DLD1 (cell line): ENCODE data around the gene SEPTIN14.
"Not testable (repeated sequence)": the region's sequence is repeated elsewhere in the genome, so short reads cannot be mapped to it uniquely, and the experiment has no call there.

Experiments
- in situ Hi-C: cut with HindIII; loops from 2 replicates; pipeline ENCODE4 v1.10.0; 2017; ENCODE audit warnings: low sequenced_read_pairs

Gene SEPTIN14

DNA sequence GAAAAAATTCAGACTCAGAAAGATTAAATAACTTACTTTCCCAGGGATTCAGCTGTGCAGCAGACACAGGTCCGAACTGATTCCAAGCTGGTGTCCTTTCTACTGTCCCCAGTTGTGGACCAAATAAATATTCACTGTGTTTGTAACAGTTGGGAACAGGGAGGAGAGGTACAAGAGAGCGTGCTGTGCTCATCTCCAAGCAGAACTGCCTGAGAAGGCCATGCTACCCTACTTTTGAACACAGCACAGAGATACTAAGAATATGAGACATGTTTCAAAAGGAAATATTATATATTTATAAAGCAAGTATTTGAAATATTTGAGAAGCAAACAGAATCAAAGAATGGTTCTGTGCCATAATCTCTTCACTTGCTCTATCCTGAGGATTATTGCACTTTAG lies at the start of gene SEPTIN14:
Gene SEPTIN14, minus strand, starts transcription at position 101 of the 400 bp plus-strand sequence. CDS start 756 bp downstream, outside the sequence.
- in situ Hi-C loops, result not testable (repeated sequence)

DNA sequence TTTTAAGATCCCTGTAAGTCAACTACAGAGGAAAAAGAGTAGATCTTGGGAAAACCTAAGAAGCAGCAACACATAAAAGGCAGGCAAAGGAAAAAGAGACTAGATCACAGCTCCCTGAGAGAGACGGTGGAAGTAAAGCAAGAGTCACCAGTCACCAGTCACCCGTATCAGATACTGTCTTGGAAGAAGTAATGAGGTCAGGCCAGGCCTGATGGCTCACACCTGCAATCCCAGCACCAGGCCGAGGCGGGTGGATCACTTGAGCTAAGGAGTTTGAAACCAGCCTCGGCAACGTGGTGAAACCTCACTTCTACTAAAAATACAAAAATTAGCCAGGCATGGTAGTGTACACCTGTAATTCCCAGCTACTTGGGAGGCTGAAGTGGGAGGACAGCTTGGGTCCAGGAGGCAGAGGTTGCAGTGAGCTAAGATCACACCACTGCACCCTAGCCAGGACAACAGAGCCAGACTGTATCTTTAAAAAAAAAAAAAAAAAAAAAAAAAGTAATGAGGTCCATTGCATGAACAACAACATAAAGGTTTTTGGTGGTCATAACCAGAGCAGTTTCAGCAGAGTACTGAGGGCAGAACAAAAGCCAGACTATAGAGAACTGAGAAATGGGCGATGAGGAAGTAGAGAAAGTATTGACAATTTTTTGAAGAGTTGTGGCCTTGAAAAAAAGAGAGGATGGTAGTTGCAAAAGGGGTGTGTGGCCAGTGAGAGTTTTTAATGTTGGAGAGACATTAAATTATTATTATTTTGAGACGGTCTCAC lies 41.6 kb upstream of the SEPTIN14 start:
- in situ Hi-C loops, result no loop called here

DNA sequence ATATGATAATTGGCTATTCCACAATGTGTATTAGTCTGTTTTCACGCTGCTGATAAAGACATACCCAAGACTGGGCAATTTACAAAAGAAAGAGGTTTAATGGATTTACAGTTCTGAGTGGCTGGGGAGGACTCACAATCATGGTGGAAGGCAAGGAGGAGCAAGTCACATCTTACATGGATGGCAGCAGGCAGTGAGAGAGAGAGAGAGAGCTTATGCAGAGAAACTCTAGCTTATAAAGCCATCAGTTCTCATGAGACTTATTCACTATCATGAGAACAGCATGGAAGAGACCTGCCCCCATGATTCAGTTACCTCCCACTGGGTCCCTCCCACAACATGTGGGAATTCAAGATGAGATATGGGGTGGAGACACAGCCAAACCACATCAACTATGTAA lies 38.5 kb upstream of the SEPTIN14 start:
- in situ Hi-C loops, result not testable (repeated sequence)

DNA sequence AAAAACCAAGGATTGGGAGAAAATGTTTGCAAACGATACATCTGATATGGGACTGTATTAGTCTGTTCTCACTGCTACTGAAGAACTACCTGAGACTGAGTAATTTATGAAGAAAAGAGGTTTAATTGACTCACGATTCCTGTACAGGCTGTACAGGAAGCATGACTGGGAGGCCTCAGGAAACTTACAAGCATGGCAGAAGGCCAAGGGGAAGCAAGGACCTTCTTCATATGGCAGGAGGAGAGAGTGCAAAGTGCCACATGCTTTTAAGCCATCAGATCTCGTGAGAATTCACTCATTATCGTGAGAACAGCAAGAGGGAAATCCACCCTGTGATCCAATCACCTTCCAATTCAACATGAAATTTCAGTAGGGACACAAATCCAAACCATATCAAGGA lies 35.7 kb upstream of the SEPTIN14 start:
- in situ Hi-C loops, result no loop called here

DNA sequence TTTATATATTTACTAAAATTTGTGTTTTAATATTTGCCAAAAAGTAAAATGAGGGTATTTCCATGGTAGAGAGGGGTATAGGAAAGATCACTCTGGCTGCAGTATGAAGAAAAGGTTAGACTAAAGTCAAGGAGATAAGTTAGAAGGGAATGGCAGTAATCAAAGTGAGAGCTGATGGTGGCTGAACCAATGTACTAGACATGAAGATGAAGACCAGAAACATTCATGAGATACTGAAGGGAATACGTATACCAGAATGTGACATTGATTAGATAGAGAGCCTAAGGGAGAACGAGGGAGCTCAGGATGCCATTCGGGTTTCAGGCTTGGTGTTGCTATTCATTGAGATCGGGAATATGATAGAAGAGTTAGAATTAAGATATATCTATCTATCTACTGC lies 32.5 kb upstream of the SEPTIN14 start:
- in situ Hi-C loops, result no loop called here

DNA sequence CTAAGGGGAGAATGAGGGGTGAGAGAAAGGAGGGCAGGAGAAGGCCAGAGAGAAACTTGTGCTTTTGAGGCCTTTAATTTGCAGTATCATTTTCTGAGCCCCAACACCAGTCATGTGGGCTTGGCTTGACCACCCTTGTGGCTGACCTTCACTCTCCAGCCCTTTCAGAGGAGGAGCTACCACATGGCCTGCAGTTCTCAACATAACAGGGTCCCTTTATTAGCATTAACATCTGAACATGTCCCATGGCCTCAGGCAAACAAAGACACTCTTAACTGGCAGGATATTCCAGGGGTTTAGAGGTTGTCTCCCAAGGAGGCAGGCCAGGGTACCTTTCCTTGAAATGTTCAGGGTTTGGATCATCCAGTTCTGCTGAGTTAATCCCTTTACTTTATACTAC lies 31.4 kb upstream of the SEPTIN14 start:
- in situ Hi-C loops, result no loop called here

DNA sequence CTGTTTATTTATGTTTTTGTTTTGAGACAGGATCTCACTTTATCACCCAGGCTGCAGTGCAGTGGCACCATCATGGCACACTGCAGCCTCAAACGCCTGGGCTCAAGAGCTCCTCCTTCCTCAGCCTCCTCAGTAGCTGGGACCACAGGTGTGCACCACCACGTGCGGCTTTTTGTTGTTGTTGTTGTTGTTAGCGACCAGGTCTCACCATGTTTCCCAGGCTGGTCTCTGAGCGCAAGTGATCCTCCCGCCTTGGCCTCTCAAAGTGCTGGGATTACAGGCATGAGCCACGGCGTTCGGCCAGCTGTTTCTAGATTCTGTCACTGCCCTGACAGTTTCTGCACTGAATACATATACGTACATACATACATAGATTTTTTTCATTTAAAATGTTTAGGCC lies 25.8 kb upstream of the SEPTIN14 start:
- in situ Hi-C loops, result not testable (repeated sequence)

DNA sequence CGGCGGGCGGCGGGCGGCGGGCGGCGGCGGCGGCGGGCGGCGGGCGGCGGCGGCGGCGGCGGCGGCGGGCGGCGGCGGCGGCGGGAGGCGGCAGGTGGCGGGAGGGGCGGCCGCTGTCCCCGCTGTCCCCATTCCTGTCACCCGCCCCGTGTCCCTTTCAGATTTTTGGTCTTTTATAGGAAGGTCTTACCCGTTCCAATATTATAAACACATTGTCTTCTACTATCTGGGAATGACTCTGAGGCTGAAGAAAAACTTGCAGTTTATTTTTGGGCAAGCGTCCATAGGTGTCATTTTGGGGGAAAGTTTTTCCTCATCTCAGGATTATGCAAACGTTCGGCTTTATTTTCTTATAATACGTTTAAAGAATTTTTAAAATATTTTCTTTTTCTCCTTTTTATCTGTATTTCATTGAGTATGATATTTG lies 25.3 kb upstream of the SEPTIN14 start:
- in situ Hi-C loops, result no loop called here

DNA sequence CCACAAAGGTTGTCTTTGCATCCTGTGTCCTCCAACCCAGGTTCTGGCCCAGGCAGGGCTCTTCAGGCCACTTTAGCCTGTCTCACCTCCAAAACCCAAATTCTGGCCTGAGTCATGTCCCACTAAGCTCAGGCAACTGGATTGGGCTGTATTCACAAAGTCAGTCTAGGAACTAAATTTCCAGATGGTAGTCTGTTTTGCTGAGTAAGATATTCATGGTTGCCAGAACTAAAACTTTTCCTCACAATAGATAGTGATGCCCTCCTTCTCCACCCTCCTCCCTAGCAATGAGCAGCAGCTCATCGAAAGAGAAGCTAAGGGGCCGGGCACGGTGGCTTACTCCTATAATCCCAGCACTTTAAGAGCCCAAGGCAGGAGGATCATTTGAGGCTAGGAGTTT lies 21.8 kb upstream of the SEPTIN14 start:
- in situ Hi-C loops, result no loop called here

DNA sequence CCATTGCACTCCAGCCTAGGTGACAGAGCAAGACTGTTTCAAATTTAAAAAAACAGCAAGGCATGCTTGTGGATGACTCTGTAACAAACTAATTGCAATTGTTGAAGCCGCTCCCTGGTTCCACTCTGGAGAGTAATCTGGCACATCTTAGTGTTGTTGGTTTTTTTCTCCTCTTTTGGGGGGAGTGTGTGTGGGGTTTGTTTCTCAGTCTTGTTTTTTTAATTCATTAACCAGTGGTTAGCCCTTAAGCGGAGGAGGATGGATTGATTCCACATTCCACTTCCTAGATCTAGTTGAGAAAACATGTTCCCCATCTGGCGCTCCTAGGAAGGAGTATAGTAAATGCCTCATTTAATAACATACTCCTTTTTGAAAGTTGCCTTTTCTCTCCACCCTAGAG lies 16.1 kb upstream of the SEPTIN14 start:
- in situ Hi-C loops, result no loop called here

DNA sequence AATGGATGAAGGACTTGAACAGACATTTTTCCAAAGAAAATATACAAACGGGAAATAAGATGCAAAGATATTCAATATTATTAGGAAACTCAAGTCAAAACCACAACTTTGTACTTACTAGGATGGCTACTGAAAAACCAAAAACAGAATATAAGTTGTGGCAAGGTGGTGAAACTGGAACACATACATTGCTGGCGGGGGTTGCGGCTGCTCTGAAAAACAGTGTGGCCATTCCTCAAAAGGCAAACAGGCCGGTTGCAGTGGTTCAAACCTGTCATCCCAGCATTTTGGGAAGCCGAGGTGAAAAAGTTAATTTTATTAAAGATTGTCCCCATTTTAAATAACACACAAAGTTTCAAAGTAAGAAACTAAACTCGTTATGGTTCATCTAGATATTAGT lies 14.8 kb upstream of the SEPTIN14 start:
- in situ Hi-C loops, result no loop called here

DNA sequence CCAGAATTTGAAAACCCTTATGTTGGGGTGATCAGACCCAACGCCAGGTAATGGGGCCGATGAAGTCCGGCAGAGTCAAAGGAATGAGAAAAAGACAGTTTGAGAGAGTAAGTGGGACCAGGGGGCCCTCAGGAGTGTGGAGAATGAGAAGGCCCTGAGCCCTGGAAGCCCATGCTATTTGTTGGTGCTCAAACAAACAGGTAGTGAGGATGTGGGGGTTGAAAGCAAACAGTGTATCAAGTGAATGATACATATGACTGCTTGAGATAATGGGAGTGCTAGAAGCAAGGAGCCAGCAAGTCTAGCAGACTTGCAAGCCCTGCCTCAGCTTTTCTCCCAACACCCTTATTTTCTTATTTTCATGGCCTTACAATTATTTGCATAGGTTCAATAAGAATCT lies 11.2 kb upstream of the SEPTIN14 start:
- in situ Hi-C loops, result no loop called here

DNA sequence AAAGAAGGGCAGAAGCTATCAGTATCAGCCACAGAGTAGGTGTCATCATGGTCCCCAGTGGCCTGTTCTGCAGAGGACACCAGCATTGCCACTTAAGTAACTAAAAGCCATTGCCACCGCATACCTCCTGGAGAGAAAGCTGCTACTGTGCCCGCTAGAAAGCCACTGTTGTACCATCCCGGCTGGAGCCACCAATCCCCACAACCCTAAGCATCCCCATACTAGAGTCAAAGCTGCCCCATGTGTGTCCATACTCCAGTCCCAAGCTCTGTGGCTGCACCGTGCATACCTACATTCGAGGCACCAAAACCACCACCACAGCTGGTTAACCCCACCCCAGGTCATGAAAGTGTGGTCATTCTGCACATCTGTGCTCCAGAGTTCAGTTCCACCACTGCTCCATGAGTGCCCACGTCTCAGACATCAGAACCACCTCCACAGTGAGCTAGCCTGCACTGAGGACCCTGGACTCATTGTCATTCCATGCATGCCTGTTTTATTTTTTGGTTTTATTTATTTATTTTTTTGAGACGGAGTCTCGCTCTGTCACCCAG lies 9.5 kb upstream of the SEPTIN14 start:
- in situ Hi-C loops, result no loop called here

DNA sequence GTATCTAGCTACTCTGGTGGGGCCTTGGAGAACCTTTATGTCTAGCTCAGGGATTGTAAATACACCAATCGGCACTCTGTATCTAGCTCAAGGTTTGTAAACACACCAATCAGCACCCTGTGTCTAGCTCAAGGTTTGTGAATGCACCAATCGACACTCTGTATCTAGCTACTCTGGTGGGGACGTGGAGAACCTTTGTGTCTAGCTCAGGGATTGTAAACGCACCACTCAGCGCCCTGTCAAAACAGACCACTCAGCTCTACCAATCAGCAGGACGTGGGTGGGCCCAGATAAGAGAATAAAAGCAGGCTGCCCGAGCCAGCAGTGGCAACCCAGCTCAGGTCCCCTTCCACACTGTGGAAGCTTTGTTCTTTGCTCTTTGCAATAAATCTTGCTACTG lies 6.4 kb upstream of the SEPTIN14 start:
- in situ Hi-C loops, result not testable (repeated sequence)

DNA sequence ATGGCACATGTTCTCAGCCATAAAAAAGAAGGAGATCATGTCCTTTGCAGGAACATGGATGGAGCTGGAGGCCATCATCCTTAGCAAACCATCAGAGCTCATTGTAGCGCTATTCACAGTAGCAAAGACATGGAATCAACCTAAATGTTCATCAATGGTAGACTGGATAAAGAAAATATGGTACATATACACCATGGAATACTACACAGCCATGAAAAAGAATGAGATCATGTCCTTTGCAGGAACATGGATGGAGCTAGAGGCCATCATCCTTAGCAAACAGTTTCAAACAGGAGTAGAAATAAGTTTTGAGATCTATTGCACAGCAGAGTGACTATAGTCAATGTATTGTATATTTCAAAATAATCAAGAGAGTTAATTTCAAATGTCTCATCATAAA lies 17.4 kb downstream of the SEPTIN14 start:
- in situ Hi-C loops, result not testable (repeated sequence)

DNA sequence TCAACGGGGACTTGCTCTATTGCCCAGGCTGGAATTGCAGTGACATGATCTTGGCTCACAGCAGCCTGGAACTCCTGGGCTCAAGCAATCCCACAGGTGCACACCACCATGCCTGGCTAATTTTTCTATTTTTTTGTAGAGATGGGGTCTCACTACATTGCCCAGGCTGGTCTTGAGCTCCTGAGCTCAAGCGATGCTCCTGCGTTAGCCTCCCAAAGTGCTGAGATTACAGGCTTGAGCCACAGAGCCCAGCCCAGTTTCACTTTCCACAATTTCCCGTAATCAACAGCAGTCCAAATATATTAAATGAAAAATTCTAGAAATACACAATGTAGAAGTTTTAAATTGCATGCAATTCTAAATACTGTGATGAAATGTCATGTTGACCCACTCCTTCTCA lies 24.0 kb downstream of the SEPTIN14 start:
- in situ Hi-C loops, result no loop called here

DNA sequence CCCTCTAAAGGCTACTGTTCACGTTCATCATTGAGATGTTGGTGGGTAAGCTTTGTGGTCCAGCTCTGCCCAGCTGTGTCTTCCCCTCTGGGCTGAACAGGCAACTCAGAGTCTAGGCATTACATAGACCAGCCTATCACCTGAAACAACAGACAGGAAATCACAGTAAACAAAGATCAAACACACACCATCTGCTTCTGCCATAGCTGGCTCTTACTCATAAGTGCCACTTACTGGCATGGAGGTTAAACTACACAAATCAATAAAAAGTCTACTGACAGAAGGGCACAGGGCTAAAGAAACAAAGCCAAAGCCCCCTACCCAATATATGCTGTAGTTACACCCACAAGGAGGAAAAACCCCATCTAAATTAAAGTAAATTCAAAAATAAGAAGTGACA lies 35.0 kb downstream of the SEPTIN14 start:
- in situ Hi-C loops, result no loop called here

DNA sequence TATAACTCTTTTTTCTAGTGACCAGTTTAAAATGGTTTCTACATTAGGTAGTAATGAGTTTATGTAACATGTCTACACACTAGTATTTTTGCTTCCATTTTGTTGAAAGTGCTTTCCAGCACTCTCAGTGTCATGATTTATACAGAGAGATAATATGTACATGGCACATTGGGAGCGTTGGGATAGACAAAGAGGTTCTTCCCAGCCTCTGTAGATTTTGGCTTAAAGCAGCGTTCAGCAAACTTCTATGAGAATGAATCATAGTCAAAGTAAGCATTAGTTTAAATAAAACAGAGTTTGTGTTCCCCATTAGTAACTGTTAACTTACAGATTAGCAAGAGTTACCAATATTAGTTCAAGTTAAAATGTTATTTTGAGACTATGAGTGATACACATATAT lies 43.9 kb downstream of the SEPTIN14 start:
- in situ Hi-C loops, result no loop called here

DNA sequence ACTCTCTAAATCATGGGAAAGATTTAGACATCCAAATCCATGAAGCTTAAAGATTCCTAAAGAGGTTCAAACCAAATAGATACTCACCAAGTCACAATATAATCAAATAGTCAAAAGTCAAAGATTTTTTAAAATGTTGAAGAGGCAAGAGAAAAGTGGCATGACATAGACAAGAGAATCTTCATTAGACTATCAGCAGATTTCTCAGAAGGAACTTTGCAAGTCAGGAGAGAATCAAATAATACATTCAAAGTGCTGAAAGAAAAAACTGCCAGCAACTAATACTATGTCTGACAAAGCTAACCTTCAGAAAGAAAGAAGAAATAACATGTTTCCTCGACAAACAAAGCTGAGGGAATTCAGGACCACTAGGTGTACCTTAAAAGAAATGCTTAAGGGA lies 65.3 kb downstream of the SEPTIN14 start:
- in situ Hi-C loops, result not testable (repeated sequence)

DNA sequence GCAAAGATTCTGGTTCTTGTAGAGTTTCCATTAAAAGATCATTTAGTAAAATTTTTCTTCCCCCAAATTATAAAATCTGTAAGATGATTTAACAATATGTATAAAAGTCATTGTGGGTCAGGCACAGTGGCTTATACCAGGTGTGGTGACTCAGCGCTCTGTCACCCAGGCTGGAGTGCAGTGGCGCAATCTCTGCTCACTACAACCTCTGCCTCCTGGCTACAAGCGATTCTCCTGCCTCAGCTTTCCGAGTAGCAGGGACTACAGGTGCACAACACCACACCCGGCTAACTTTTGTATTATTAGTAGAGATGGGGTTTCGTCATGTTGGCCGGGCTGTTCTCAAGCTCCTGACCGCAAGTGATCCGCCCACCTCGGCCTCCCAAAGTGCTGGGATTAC lies 68.0 kb downstream of the SEPTIN14 start:
- in situ Hi-C loops, result no loop called here

DNA sequence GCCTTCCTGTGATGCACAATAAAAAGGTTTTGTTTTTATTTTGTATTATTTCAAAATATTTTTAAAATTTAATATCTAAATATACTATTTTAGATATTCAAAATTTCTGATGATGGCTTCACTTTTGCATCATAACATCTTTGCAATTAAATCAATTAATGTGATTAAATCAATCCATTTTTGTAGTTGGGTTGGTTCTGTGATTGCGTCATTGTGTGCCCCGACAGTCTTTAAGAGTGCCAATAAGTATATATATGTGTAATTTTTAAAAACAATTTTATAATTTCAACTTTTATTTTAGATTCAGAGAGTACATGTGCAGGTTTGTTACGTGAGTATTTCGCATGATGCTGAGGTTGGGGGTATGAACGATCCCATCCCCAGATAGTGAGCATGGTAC lies 70.5 kb downstream of the SEPTIN14 start:
- in situ Hi-C loops, result no loop called here

DNA sequence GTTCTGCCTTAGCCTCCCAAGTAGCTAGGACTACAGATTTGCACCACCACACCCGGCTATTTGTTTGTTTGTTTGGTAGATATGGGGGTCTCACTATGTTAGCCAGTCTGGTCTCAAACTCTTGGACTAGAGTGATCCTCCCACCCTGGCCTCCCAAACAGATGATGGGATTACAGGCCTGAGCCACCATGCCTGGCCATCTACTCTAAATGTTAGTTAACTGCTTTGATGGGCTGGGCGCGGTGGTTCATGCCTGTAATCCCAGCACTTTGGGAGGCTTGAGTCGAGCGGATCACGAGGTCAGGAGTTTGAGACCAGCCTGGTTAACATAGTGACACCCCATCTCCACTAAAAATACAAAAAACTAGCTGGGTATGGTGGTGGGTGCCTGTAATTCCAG lies 74.8 kb downstream of the SEPTIN14 start:
- in situ Hi-C loops, result no loop called here

DNA sequence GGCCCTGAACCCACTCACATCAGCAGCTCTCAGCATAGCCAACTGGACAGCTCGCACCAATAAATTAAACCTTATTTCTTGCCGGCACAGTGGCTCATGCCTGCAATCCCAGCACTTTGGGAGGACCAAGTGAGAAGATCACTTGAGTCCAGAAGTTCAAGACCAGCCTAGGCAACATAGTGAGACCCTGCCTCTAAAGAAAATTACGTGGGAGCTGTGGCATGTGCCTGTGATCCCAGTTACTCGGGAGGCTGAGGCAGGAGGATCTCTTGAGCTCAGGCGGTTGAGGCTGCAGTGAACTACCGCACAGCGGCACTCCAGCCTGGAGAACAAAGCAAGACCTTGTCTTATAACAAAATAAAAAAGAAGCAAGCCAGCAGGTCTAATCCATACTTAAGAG lies 75.7 kb downstream of the SEPTIN14 start:
- in situ Hi-C loops, result no loop called here
